Aorta (tissue), 5 donors: ENCODE results near the gene TDRD1. TPM values are rescaled to one million over a fixed set of nuclear protein-coding genes. Genes with fewer than 3 reads are reported as not detected.

Experiments
- ATAC-seq: fragments of 200-7000 bp; cut with Tn5 transposase; one replicate; pipeline ENCODE4 v1.9.1; 2022; ENCODE audit warnings: moderate library complexity; ENCODE audit not compliant: low FRiP score
- DNase-seq, 2 donors: peaks; one replicate each; pipeline ENCODE4 v3.0.0-alpha.2; 2020
- H3K27ac ChIP-seq, 2 donors: one replicate each; pipeline ENCODE4 v1.5.1; 2013; ENCODE audit warnings: low read length in 2 of 2, mild to moderate bottlenecking in 2 of 2, moderate library complexity in 2 of 2, control low read depth in 1 of 2, inconsistent platforms in 1 of 2, low read depth in 1 of 2
- H3K27me3 ChIP-seq, 2 donors: one replicate each; pipeline ENCODE4 v1.6.1; 2013; ENCODE audit warnings: control low read depth in 1 of 2, low read length in 1 of 2, mild to moderate bottlenecking in 1 of 2, moderate library complexity in 1 of 2; ENCODE audit not compliant: insufficient read depth in 2 of 2, control insufficient read depth in 1 of 2
- H3K36me3 ChIP-seq, 2 donors: one replicate each; pipeline ENCODE4 v1.6.1; 2013; ENCODE audit warnings: control low read depth in 1 of 2, low read length in 1 of 2, mild to moderate bottlenecking in 1 of 2; ENCODE audit not compliant: insufficient read depth in 2 of 2, control insufficient read depth in 1 of 2
- H3K4me1 ChIP-seq, 2 donors: one replicate each; pipeline ENCODE4 v1.6.1; 2013; ENCODE audit warnings: low read length in 2 of 2, control low read depth in 1 of 2, mild to moderate bottlenecking in 1 of 2, moderate library complexity in 1 of 2; ENCODE audit not compliant: insufficient read depth in 2 of 2, control insufficient read depth in 1 of 2
- H3K4me3 ChIP-seq, 2 donors: one replicate each; pipeline ENCODE4 v1.5.1; 2013; ENCODE audit warnings: low read length in 2 of 2, control low read depth in 1 of 2, mild to moderate bottlenecking in 1 of 2
- H3K9me3 ChIP-seq: one replicate; pipeline ENCODE4 v1.6.1; 2013; ENCODE audit warnings: mild to moderate bottlenecking, low read length; ENCODE audit not compliant: control insufficient read depth
- WGBS, 2 donors: extraction: QIAGEN DNeasy Blood & Tissue Kit; methylation state at CpG; one replicate each; pipeline ENCODE4 v1.1.7; 2013; 5-methylcytosine and 5-hydroxymethylcytosine counted together
- intact Hi-C, 2 donors: fragments of 100-400 bp; cut with DNase I; formaldehyde crosslinking; loops; one replicate each; pipeline versions ENCODE4 v1.14.2 to v1.15.0; 2022
- polyA plus RNA-seq, 2 donors: library from polyadenylated mRNA; stranded (reverse); fragments of 200-250 nt; gene quantifications; one replicate each; pipeline ENCODE4 v1.2.3, GENCODE V29; 2013
- total RNA-seq, 2 donors: library from RNA; stranded (reverse); fragmentation: NEBNext Ultra II Directional; extraction: Animal tissue kit (Norgen Biotek cat#: 25700); gene quantifications; one replicate each; pipeline ENCODE4 v1.2.1, GENCODE V29; 2021
- donor health status: healthy with polysubstance abuse.
- donor health status: Bipolar disorder and iron deficiency.
- donor health status: DM: no; HTN: no; CAD: no.
- donor health status: DM: no; HTN: no; CAD: no.
- donor health status: DM: yes; HTN: yes; CAD: no.

Gene TDRD1
- total and polyA plus RNA-seq, 4 donors, result 0.19 to 0.78 (median 0.36) TPM; not detected in 1

GRCh38 chr10:114256822-114257221 lies 77.7 kb downstream of the TDRD1 start:
- no peak for ATAC-seq
- Histone ChIP-seq H3K9me3 (no peaks in the 10 kb centered on the region), H3K4me3 (no peak overlapping the region), H3K36me3 (no peaks in the 10 kb centered on the region), H3K27me3 (no peaks in the 10 kb centered on the region), H3K27ac (no peak overlapping the region), H3K4me1 (no peaks in the 10 kb centered on the region)
- no peak for DNase-seq
- intact Hi-C loops, result no loop called here
- 72 to 79% methylated on average over 3 of the region's 3 CpGs for WGBS, 2 donors

- no peak for DNase-seq
- Histone ChIP-seq H3K9me3 (no peaks in the 10 kb centered on the region), H3K27me3 (no peaks in the 10 kb centered on the region), H3K36me3 (no peaks in the 10 kb centered on the region), H3K4me1 (no peaks in the 10 kb centered on the region), H3K27ac (no peak overlapping the region), H3K4me3 (no peak overlapping the region)
- intact Hi-C loops, result no loop called here
- WGBS, 2 donors, result 25 to 36% methylated on average over 3 of the region's 3 CpGs
- ATAC-seq, result peak; percentile 34
Observed at GRCh38 chr10:114257498-114257897, 78.3 kb downstream of the TDRD1 start.

- intact Hi-C loops, result no loop called here
- no peaks in the 10 kb centered on the region for H3K4me1 ChIP-seq
- no peak overlapping the region for H3K27ac ChIP-seq
- no peak overlapping the region for H3K4me3 ChIP-seq
- DNase-seq, result no peak
- no peaks in the 10 kb centered on the region for H3K36me3 ChIP-seq
- no peaks in the 10 kb centered on the region for H3K9me3 ChIP-seq
- no peak for ATAC-seq
- no peaks in the 10 kb centered on the region for H3K27me3 ChIP-seq
- WGBS, 2 donors, result 93 to 98% methylated on average over 5 of the region's 5 CpGs
Observed at GRCh38 chr10:114258274-114258840, 79.2 kb downstream of the TDRD1 start.

GRCh38 chr10:114259824-114260223 lies 80.7 kb downstream of the TDRD1 start:
- no peaks in the 10 kb centered on the region for H3K9me3 ChIP-seq
- no peak overlapping the region for H3K27ac ChIP-seq
- no peak overlapping the region for H3K4me3 ChIP-seq
- ATAC-seq (peak; percentile 69), DNase-seq (peak; percentile 75 to 83)
- H3K4me1 ChIP-seq, result no peaks in the 10 kb centered on the region
- H3K27me3 ChIP-seq, result no peaks in the 10 kb centered on the region
- WGBS, 2 donors, result 31 to 35% methylated on average over 10 of the region's 10 CpGs
- intact Hi-C loops, result no loop called here
- H3K36me3 ChIP-seq, result no peaks in the 10 kb centered on the region

DNA sequence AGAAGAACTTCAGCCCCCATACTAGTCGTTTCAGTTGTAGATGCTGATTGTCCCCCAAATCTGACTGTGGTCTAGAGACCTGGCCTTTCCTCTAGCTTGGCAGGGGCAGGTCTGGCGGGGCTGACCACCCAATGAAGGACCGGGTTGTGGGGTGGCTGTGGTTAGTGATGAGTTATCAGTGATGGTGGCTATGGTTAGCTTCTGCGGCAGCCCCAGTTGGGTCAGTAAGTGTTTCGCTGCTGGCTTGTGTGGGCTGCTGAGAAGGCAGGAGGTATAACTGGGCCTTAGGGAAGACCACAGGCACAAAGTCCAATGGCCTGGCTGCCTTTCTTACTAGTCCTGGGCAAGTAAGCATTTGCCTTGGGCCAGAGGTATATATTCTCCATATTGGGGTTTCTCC lies 81.2 kb downstream of the TDRD1 start:
- no peak for DNase-seq
- Histone ChIP-seq H3K36me3 (no peaks in the 10 kb centered on the region), H3K4me1 (no peaks in the 10 kb centered on the region), H3K4me3 (no peak overlapping the region), H3K9me3 (no peaks in the 10 kb centered on the region), H3K27me3 (no peaks in the 10 kb centered on the region), H3K27ac (no peak overlapping the region)
- WGBS, 2 donors, result 92 to 95% methylated on average over 5 of the region's 5 CpGs
- ATAC-seq, result peak; percentile 31
- intact Hi-C loops, result no loop called here

GRCh38 chr10:114261076-114261475 lies 81.9 kb downstream of the TDRD1 start:
- Histone ChIP-seq H3K27me3 (no peaks in the 10 kb centered on the region), H3K27ac (no peak overlapping the region), H3K9me3 (no peaks in the 10 kb centered on the region), H3K36me3 (no peaks in the 10 kb centered on the region), H3K4me3 (no peak overlapping the region), H3K4me1 (no peaks in the 10 kb centered on the region)
- DNase-seq, result no peak
- 80 to 89% methylated on average over 2 of the region's 2 CpGs for WGBS, 2 donors
- intact Hi-C loops, result no loop called here
- ATAC-seq, result no peak

GRCh38 chr10:114262496-114262895 lies 83.3 kb downstream of the TDRD1 start:
- intact Hi-C loops, result no loop called here
- ATAC-seq, result no peak
- no peak for DNase-seq
- no peak overlapping the region for H3K4me3 ChIP-seq
- no peaks in the 10 kb centered on the region for H3K36me3 ChIP-seq
- H3K9me3 ChIP-seq, result no peaks in the 10 kb centered on the region
- H3K27me3 ChIP-seq, result no peaks in the 10 kb centered on the region
- H3K4me1 ChIP-seq, result no peaks in the 10 kb centered on the region
- H3K27ac ChIP-seq, result no peak overlapping the region
- WGBS, 2 donors, result 93% methylated on average over 4 of the region's 4 CpGs

DNA sequence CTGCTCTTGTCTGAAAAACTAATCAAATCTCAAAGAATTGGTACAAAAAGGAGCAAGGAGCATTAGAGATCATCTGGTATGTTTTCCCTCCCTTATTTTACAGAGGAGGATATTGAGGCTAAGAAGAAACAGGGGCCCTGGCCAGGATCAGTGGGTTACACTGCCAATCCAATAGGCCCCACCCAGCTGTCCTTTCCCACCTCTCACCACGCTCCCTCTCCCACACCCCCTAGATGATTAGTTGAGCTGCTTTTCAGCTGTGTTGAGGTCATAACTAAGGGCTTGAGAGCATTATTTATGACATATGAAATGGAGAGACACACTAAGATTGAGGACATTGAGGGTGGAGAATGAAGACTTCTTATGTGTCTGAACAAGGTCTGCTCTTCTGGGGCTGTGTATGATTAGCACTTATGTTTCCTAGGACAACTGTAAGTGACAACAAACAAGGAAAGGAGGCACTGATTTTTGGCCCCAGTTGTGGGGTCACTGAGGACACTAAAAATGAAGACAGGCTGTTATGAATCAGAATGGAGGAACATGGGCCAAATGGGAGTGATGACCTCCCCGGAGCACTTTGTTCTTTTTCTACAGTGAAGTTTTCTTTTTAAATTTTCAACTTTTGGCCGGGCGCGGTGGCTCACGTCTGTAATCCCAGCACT lies 86.4 kb downstream of the TDRD1 start:
- intact Hi-C loops, result no loop called here
- WGBS, 2 donors, result 84 to 90% methylated on average over 6 of the region's 6 CpGs
- DNase-seq, result no peak

DNA sequence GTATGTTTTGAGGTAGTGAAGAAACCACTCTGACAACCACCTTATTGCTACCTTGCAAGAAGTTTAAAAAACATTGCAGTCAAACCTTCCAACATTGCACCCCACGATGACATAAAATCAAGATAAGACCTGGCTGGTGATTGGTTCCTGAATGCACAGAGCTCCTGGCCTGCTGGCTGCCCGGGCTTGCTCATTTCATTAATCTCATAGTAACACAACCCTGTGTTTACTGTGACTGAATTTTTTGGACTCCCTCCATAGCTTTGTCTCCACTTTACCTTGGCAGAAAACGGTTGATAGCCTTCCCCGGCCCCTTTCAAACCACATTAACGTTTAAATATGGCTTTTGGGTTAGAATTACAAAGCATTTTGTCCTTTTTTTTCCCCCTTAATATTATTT lies 87.4 kb downstream of the TDRD1 start:
- no peak for DNase-seq
- H3K36me3 ChIP-seq, result no peaks in the 10 kb centered on the region
- no peaks in the 10 kb centered on the region for H3K4me1 ChIP-seq
- WGBS, 2 donors, result 8 to 9% methylated on average over 5 of the region's 5 CpGs
- H3K4me3 ChIP-seq, result no peak overlapping the region
- no peaks in the 10 kb centered on the region for H3K27me3 ChIP-seq
- H3K9me3 ChIP-seq, result no peaks in the 10 kb centered on the region
- intact Hi-C loops, result no loop called here
- no peak for ATAC-seq
- H3K27ac ChIP-seq, result no peak overlapping the region

More for the DNA sequence above, 86.4 kb downstream of the TDRD1 start:
- Histone ChIP-seq H3K27ac (no peak overlapping the region), H3K36me3 (no peaks in the 10 kb centered on the region), H3K27me3 (no peaks in the 10 kb centered on the region), H3K9me3 (no peaks in the 10 kb centered on the region), H3K4me1 (no peaks in the 10 kb centered on the region), H3K4me3 (no peak overlapping the region)
- ATAC-seq, result no peak
